ENCODE data around the gene NUDT5. TPM values are rescaled to one million over a fixed set of nuclear protein-coding genes. Genes with fewer than 3 reads are reported as not detected.

The NUDT5 gene
- total RNA-seq (2022; extraction: Qiagen RNA extraction): 124 to 167 TPM (median 132 TPM) in 5 replicates

GRCh38 chr10:12195603-12196506, at the start of gene NUDT5, which contains the start of gene CDC123:
Gene NUDT5 (minus strand): TSS chr10:12195891. CDS start chr10:12186291, 9,600 bp downstream.
Gene CDC123 (plus strand): TSS chr10:12196188. CDS start chr10:12196246, 58 bp downstream.

DNA sequence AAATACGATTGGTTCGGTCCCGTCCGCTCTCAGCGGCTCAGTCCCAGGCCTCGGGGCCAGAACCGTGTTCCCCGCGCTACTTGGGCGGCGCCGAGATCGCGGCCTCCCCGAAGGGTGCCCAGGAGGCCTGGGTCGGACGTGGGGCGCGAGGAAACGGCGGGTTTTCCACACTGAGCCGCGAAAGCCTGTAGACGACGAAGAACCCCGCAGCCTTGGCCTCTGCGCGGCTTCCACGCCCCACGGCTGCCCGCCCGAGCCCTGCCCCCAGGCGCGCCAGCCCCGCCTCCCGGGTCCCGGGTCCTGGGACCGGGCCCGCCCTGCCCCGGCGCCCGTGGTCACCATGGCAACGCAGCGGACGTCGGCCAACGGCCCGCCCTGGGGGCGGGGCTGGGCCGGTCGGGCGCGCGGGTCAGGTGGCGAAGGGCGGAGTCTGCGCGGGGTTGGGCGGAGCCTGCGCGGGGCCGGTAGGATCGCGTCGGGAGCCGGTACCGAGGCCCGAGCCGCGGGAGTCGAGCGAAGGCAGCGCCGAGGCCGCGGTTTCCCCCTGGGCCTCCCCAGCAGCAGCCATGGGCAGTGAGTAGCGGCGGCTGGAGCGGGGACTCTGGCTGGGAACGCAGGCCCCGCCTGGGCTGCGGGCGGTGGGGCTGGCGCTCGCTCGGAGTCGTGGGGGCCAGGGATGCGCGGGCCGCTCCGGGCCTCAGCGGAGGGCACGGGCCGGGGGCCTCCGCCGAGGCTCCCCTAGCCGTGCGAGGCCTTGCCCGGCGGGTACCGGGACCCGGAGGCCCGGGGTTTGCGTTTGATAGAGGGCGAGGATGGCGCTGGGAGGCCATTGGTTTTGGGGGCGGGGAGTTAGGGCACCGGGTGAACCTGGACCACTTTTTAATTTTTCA, 66.2 kb downstream of the NUDT5 start, which contains the start of gene SEC61A2:
TSS of gene SEC61A2 (plus strand) at position 456 of the 890 bp plus-strand sequence. CDS start at position 567, 111 bp downstream.

Other genes starting within 250 kb of the NUDT5 start
- gene UPF2, start 153.1 kb downstream of the NUDT5 start, total RNA-seq (2022; extraction: Qiagen RNA extraction): 14.4 to 19.7 TPM (median 15.4 TPM) in 5 replicates
- 6.6 to 9.7 TPM (median 8.9 TPM) in 5 replicates for gene DHTKD1, start 126.9 kb downstream of the NUDT5 start, total RNA-seq (2022; extraction: Qiagen RNA extraction)
- 11.4 to 13.0 TPM (median 12.6 TPM) in 5 replicates for gene SEC61A2, start 66.2 kb downstream of the NUDT5 start, total RNA-seq (2022; extraction: Qiagen RNA extraction)
- gene CDC123, start 297 bp upstream of the NUDT5 start, total RNA-seq (2022; extraction: Qiagen RNA extraction): 120 to 192 TPM (median 128 TPM) in 5 replicates
- gene CAMK1D, start 153.7 kb upstream of the NUDT5 start, total RNA-seq (2022; extraction: Qiagen RNA extraction): 5.7 to 7.9 TPM (median 7.1 TPM) in 5 replicates

Data from A549 treated with CORT108297 at 1 μM for 4 hours (cell line).